NCI-H2196 (cell line): ENCODE results near the gene SMARCA4.
A peak's percentile ranks its signal among the peaks of the same experiment; 100 is the strongest.
"Not testable (repeated sequence)": the region's sequence is repeated elsewhere in the genome, so short reads cannot be mapped to it uniquely, and the experiment has no call there.

Experiments
- DNase-seq: peaks from one replicate; lab custom pipeline; 2025; ENCODE audit not compliant: unreplicated experiment; lab: John Stamatoyannopoulos, UW

SMARCA4 gene

DNA sequence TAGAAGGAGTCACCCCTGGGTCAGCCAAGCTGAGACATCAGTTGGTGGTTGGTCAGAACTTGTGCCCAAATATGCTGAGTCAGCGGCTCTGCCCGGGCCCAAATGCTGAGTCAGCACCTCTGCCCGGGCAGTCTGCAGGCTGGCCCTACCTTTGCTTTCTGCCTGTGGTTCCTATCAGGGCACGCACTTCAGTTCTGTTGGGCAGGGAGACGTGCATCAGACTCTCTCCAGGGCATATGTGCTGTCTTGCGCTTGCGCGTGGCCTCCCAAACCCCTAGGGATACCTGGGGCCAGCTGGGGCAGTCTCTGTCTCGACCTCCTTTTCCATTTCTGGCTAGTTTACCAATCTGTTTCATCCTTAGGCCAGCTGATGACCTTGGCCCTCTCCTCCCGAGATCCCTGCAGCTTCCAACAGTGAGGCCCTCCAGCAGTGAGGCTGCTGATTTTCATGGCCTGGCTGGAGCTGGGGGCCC is 104.0 kb downstream of the SMARCA4 start:
- DNase-seq, result peak; percentile 21

DNA sequence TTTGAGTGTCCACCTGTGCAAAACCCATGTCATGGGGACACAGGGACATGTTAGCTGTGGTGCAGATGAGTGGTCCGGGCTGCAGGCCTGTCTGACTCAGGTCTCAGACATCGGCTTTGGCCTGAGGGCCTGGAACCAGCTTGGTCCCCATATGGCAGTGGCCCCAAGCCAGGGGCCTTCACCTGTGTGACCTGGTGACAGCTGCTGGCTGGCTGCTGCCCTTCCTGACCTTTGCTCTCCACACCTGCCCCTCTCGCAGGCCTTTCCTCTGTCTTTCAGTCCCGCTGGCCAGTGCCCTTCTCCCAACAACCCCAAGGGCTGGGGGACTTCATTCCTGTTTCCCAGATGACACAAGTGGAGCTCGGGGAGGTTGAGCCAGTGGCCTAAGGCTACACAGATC is 105.5 kb downstream of the SMARCA4 start:
- DNase-seq, result no peak

DNA sequence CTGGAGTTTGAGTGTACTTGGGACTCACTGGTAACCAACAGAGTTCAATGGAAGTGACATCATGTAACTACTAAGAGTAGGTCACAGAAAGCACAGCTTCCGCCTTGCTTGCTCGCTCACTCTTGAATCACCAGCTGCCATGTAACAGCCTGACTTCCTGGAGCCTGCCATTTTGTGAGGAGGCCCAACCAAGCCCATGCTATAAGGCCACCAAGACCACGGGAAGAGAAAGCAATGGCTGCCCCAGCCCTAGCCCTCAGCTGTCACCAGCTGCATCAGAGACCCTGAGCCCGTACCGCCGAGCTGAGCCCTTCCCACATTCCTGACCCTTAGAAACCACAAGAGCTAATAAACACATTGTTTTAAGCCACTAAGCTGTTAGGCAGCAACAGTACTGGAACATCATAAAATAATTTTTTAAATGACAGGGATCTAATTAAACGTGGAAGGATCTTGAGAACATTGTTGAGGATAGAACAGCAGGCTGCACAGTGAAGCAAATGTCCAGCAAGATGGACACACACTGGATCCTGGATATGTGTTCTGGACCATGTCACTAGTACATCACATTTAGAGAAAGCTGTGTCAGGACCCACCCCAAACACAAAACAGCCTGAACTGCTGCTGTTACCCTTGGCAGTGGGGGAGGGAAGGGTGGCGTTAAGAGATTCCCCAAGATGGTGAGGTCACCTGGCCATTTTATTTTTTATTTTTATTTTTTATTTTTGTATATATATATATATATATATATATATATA is 106.7 kb downstream of the SMARCA4 start:
- DNase-seq, result no peak

DNA sequence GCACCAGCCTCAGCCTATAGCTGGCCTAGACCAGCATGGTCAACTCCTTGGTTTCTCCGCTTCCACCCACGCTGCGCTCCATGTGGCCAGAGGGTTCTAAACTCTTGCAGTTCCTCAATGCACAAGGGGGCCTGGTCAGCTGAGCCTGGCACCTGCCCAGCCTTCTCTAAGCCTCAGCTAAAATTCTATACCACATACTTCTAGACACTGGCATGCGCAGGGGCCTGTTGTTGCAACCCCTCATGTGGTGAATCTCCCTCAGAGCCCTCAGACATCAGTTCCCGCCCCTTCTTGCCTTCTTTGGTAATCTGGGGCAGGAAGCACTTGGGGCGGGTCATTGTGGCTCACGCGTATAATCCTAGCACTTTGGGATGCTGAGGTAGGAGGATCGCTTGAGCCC is 108.7 kb downstream of the SMARCA4 start:
- no peak for DNase-seq

DNA sequence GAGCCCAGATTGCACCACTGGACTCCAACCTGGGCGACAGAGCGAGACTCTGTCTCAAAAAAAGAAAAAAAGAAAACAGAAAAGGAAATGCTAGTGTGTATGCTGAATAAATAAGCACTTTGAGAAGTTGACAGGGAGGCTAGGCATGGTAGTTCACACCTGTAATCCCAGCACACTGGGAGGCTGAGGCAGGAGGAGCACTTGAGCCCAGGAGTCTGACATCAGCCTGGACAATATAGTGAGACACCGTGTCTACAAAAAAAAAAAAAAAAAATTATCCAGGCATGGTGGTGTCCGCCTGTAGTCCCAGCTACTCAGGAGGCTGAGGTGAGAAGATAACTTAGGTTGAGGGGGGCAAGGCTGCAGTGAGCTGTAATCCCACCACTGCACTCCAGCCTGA is 109.3 kb downstream of the SMARCA4 start:
- no peak for DNase-seq

DNA sequence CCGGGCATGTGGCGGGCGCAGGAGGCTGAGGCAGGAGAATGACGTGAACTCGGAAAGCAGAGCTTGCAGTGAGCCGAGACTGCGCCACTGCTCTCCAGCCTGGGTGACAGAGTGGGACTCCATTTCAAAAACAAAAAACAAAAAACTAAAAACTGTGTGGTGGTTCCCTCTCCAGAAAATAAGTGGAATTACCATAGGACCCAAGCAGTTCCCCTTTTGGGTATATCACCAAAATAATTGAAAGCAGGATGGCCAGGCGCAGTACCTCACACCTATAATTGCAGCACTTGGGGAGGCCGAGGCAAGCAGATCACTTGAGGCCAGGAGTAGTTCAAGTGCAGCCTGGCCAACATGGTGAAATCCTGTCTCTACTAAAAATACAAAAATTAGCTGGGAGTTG is 112.7 kb downstream of the SMARCA4 start:
- DNase-seq, result no peak

DNA sequence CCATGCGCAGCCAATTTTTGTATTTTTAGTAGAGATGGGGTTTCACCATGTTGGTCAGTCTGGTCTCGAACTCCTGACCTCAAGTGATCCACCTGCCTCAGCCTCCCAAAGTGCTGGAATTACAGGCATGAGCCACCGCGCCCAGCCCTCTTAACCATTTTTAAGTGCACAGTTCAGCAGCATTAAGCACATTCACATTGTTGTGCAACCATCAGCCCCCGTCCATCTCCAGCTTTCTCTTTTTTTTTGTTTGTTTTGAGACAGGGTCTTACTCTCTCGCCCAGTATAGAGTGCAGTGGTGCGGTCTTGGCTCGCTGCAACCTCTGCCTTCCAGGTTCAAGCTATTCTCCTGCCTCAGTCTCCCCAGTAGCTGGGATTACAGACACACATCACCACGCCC is 116.0 kb downstream of the SMARCA4 start:
- DNase-seq, result not testable (repeated sequence)

DNA sequence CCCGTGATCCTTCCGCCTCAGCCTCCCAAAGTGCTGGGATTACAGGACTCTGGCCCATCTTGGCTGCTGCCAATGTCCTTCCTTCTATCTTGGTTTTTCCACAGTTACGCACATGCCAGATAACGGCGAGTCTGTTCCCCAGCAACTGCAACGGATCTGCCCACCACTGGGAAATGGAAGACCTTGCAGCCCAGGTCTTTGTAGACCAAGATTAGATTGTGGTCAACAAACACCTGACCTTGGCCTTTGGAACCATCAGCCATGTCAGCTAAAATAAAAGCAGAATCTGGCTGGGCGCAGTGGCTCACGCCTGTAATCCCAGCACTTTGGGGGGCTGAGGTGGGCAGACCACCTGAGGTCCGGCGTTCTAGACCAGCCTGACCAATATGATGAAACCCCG is 118.1 kb downstream of the SMARCA4 start:
- no peak for DNase-seq

DNA sequence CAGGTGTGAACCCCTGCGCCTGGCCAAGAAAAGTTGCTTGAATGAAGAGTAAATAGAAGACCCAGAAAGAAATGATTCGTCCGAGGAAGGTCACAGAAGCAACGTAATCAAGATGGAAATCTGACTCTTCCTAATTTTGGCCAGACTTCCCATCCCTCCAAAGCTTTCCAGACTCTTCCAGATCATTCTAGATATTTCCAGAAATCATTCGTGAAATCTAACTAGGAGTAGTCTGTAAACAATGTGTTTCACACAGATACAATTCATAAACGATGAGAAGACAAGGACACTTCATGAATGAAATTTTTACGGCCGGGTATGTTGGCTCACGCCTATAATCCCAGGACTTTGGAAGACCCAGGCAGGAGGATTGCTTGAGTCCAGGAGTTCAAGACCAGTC is 119.2 kb downstream of the SMARCA4 start:
- DNase-seq, result no peak

DNA sequence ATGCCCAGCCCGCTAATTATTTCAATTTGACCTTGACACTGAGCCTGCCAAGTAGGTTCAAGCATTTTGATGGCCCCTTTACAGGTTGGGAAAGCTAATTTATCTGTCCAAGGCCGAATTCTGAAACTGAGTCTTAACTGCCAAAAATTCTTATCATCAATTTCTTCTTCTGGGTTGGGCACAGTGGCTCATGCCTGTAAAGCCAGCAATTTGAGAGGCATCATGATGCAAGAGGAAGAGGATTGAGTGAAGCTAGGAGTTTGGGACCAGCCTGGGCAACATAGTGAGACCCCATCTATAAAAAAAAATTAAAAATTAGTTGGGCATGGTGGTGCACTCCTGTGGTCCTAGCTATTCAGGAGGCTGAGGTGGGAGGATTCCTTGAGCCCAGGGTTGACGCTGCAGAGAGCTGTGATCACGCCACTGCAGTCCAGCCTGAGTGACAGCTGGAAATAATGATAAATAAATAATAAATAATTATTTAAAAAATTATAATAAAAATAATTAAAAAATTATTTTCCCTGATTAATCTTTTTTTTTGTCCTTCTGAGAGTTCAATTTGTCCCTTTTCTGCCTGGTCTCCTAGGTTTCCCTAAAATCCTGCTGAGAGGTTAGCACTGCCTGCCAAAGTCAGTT is 127.2 kb downstream of the SMARCA4 start:
- no peak for DNase-seq

DNA sequence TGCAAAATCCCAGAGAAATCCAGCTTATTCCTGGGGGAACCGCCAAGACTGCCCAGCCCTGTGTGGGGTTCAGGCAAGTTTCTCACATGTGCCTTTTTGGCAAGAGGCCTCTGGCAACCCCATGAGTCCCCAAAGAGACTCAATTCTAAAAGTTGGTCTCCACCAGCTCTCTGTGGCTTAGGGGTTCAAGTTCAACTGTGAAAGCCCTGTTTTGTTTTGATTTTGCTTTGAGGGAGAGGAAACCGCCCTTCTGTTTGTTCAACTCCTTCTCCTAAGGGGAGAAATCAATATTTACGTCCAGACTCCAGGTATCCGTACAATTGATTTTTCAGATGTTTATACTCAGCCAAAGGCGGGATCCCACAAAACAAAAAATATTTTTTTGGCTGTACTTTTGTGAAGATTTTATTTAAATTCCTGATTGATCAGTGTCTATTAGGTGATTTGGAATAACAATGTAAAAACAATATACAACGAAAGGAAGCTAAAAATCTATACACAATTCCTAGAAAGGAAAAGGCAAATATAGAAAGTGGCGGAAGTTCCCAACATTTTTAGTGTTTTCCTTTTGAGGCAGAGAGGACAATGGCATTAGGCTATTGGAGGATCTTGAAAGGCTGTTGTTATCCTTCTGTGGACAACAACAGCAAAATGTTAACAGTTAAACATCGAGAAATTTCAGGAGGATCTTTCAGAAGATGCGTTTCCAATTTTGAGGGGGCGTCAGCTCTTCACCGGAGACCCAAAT is 127.8 kb downstream of the SMARCA4 start:
- no peak for DNase-seq

DNA sequence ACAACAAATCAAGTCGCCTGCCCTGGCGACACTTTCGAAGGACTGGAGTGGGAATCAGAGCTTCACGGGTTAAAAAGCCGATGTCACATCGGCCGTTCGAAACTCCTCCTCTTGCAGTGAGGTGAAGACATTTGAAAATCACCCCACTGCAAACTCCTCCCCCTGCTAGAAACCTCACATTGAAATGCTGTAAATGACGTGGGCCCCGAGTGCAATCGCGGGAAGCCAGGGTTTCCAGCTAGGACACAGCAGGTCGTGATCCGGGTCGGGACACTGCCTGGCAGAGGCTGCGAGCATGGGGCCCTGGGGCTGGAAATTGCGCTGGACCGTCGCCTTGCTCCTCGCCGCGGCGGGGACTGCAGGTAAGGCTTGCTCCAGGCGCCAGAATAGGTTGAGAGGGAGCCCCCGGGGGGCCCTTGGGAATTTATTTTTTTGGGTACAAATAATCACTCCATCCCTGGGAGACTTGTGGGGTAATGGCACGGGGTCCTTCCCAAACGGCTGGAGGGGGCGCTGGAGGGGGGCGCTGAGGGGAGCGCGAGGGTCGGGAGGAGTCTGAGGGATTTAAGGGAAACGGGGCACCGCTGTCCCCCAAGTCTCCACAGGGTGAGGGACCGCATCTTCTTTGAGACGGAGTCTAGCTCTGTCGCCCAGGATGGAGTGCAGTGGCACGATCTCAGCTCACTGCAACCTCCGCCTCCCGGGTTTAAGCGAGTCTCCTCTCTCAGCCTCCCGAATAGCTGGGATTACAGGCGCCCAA is 128.6 kb downstream of the SMARCA4 start, which contains the start of gene LDLR:
Gene LDLR (plus strand): TSS at position 210 of the 760 bp plus-strand sequence. CDS start 86 bp downstream, at position 296.
- DNase-seq, result peak; percentile 94

DNA sequence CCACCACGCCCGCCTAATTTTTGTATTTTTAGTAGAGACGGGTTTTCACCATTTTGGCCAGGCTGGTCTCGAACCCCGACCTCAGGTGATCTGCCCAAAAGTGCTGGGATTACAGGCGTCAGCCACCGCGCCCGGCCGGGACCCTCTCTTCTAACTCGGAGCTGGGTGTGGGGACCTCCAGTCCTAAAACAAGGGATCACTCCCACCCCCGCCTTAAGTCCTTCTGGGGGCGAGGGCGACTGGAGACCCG is 129.1 kb downstream of the SMARCA4 start:
- not testable (repeated sequence) for DNase-seq

DNA sequence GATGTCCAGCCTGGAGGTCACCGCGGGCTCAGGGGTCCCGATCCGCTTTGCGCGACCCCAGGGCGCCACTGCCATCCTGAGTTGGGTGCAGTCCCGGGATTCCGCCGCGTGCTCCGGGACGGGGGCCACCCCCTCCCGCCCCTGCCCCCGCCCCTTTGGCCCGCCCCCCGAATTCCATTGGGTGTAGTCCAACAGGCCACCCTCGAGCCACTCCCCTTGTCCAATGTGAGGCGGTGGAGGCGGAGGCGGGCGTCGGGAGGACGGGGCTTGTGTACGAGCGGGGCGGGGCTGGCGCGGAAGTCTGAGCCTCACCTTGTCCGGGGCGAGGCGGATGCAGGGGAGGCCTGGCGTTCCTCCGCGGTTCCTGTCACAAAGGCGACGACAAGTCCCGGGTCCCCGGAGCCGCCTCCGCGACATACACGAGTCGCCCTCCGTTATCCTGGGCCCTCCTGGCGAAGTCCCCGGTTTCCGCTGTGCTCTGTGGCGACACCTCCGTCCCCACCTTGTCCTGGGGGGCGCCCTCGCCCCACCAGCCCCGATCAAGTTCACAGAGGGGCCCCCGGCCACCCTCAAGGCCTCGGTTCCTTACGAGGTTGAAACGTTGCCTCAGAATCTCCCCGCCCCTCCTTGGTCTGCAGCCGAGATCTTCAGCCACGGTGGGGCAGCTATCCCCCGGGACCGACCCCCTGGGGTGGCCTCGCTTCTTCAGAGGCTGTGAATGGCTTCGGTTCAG is 129.6 kb downstream of the SMARCA4 start:
- DNase-seq, result peak; percentile 98

DNA sequence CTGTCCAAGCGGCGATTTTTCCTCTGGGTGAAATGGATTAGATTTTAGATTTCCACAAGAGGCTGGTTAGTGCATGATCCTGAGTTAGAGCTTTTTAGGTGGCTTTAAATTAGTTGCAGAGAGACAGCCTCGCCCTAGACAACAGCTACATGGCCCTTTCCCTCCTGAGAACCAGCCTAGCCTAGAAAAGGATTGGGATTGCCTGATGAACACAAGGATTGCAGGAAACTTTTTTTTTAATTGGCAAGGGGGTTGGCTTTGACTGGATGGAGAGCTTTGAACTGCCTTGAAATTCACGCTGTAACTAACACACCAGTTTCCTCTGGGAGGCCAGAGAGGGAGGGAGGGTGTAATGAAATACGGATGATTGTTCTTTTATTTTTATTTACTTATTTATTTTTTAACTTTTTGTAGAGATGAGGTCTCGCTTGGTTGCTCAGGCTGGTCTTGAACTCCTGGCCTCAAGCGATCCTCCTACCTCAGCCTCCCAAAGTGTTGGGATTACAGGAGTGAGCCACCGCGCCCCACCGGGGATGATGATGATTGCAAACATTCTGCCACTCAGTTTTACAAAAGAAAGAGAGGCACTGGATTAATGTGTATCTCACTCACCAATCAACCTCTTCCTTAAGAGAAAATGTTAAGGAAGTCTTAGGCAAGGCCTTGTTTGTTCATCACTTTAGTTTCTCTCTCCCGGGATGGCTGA is 130.3 kb downstream of the SMARCA4 start:
- no peak for DNase-seq

DNA sequence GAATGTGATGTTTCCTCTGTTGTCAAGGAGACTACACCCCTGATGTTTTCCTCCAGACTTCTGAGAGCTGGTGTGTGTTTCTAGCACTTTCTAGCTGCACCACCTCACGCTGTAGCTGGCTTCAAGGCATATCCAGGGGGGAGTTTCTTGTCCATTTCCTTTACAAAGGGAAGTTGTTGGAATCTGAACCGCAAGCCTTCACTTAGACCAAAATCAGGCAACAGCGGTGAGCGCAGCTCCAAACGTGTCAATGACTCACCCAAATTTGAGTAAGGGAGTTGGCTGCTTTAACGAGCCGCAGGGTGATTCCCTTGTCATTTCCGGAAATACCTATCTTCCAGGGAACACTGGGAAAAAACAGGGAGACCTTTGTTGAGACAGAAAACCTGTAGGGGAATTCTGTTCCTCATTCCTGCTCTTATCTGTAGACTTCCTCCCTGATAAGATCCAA is 130.9 kb downstream of the SMARCA4 start:
- no peak for DNase-seq

DNA sequence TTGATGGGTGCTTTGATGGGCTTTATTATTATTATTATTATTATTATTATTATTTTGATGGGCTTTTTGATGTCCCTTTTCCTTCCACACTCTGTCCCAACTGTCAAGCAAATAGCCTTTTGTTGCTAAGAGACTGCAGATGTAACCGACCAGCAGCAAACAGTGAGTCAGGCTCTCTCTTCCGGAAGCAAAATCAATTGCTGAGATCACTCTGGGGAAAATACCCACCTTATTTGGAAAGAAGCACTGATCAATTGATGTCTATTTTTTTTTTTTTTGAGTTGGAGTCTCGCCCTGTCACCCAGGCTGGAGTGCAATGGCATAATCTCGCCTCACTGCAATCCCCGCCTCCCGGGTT is 131.3 kb downstream of the SMARCA4 start:
- DNase-seq, result no peak

DNA sequence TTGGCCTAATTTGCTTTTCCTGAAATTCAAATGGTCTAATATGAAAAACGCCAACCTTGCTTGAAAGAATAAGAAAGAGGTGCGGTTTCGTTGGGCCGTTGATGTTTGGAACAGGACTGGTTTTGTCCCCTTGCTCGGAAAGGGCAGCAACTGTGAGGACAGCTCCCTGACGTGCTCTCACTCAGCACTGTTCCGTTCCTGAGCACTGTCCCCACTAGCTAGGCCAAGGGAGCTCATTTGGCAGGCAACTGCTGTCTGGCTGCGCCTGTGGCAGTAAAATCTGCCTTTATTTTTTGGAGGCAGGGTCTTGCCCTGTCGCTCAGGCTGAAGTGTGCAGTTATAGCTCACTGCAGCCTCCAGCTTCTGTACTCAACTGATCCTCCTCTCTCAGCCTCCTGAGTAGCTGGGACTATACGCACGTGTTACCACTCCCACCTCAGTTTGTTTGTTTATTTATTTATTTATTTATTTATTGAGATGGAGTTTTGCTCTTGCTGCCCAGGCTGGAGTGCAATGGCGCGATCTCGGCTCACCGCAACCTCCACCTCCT is 132.9 kb downstream of the SMARCA4 start:
- DNase-seq, result no peak

DNA sequence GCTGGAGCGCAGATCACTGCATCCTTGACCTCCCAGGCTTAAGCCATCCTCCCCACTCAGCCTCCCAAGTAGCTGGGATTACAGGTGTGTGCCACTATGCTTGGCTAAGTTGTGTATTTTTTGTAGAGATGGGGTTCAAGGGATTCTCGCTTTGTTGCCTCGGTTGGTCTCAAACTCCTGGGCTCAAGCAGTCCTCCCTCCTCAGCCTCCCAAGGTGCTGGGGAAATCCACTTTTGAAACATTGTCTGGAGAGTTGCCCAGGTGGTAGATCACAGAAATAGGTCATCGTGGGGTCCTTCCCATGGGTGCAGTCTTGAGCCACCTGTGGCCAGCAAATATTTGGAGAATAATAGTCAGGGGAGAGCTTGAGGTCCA is 133.7 kb downstream of the SMARCA4 start:
- no peak for DNase-seq
